ENCODE results near the gene PSMB5. TPM values are rescaled to one million over a fixed set of nuclear protein-coding genes. Genes with fewer than 3 reads are reported as not detected.

PSMB5 gene
- total RNA-seq, 4 donors from 2014 or later = 90.2 to 154 (median 113) TPM

GRCh38 chr14:23055147-23055550 lies 20.4 kb upstream of the PSMB5 start:
- no peak overlapping the region for H3K27ac ChIP-seq
- TF ChIP-seq, protein P1, sequence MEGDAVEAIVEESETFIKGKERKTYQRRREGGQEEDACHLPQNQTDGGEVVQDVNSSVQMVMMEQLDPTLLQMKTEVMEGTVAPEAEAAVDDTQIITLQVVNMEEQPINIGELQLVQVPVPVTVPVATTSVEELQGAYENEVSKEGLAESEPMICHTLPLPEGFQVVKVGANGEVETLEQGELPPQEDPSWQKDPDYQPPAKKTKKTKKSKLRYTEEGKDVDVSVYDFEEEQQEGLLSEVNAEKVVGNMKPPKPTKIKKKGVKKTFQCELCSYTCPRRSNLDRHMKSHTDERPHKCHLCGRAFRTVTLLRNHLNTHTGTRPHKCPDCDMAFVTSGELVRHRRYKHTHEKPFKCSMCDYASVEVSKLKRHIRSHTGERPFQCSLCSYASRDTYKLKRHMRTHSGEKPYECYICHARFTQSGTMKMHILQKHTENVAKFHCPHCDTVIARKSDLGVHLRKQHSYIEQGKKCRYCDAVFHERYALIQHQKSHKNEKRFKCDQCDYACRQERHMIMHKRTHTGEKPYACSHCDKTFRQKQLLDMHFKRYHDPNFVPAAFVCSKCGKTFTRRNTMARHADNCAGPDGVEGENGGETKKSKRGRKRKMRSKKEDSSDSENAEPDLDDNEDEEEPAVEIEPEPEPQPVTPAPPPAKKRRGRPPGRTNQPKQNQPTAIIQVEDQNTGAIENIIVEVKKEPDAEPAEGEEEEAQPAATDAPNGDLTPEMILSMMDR (IDR thresholded peaks at IDR 0.05) = no peak
- no peak for TF ChIP-seq POLR2A (IDR thresholded peaks at IDR 0.05)
- TF ChIP-seq EP300 (IDR thresholded peaks at IDR 0.05) = no peak
- H3K4me1 ChIP-seq = peaks cover 0 to 23% (median 7%) of the 10 kb centered on the region in 4 donors
- H3K36me3 ChIP-seq = peaks cover 0 to 16% (median 5%) of the 10 kb centered on the region in 3 donors
- H3K9me3 ChIP-seq = no peaks in the 10 kb centered on the region
- DNase-seq (ENCODE audit: low spot score in 2 of 2) = no peak
- no peaks in the 10 kb centered on the region for H3K27me3 ChIP-seq
- H3K4me3 ChIP-seq = no peak overlapping the region
- 94 to 97% methylated on average over 12 of the region's 12 CpGs for WGBS, 2 donors

DNA sequence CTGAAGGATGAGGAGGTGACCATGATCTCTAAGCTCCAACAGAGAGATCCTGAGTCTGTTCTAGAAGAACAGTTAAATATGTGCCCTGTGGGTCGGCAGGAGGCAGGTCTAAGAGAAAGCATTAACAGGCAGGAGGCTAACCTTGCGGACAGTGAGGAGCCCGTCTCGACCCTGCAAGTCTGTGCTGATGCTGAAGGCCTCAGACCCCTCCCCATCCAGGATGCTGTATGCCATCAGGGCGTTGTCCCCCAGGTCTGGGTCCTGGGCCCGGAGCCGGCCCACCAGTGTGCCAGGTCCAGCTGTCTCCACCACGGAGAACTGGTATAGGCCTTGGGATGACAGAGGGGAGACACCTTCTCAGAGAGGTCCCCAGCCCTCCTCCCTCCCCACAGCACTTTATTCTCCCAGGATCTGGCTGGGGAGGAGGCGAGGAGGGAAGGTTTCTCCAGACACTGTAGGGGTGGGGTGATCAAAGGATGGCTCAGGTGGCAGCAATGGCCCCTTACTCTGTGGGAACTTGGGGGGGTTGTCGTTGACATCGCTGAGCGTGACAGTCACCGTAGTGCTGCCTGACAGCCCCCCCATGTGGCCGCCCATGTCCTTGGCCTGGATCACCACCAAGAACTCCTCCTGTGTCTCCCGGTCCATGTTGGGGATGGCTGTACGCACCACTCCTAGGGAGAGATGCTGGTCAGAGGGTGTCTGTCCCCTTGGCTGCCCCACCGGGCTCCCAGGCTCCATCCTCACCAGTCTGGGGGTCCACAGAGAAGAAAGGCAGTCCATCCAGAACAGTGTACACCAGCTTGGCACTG lies 19.5 kb upstream of the PSMB5 start:
- TF ChIP-seq EP300 (IDR thresholded peaks at IDR 0.05) = no peak
- TF ChIP-seq, protein P1 (IDR thresholded peaks at IDR 0.05) = peak in 2 of 5 experiments; percentile 8 to 12
- DNase-seq (ENCODE audit: low spot score in 2 of 2) = no peak
- 70 to 90% methylated on average over 9 to 13 of the region's 17 CpGs for WGBS, 2 donors
- Histone ChIP-seq H3K4me1 (peaks cover 0 to 23% (median 7%) of the 10 kb centered on the region in 4 donors), H3K9me3 (no peaks in the 10 kb centered on the region), H3K4me3 (no peak overlapping the region), H3K27me3 (no peaks in the 10 kb centered on the region), H3K27ac (no peak overlapping the region), H3K36me3 (peaks cover 0 to 7% (median 3%) of the 10 kb centered on the region in 3 donors)

- DNase-seq (ENCODE audit: low spot score in 2 of 2) = no peak
- H3K27me3 ChIP-seq = no peaks in the 10 kb centered on the region
- H3K4me1 ChIP-seq = peaks cover 0 to 23% (median 7%) of the 10 kb centered on the region in 4 donors
- H3K36me3 ChIP-seq = no peaks in the 10 kb centered on the region
- no peak for TF ChIP-seq POLR2A (IDR thresholded peaks at IDR 0.05)
- TF ChIP-seq, protein P1 (IDR thresholded peaks at IDR 0.05) = no peak
- TF ChIP-seq EP300 (IDR thresholded peaks at IDR 0.05) = no peak
- no peaks in the 10 kb centered on the region for H3K9me3 ChIP-seq
- WGBS, 2 donors = 89 to 97% methylated on average over 10 of the region's 10 CpGs
- no peak overlapping the region for H3K27ac ChIP-seq
- H3K4me3 ChIP-seq = no peak overlapping the region
These were observed 18.7 kb upstream of the PSMB5 start for GRCh38 chr14:23053426-23053825.

- Histone ChIP-seq H3K4me3 (no peak overlapping the region), H3K36me3 (no peaks in the 10 kb centered on the region), H3K4me1 (peaks cover 0 to 17% (median 7%) of the 10 kb centered on the region in 4 donors), H3K27ac (no peak overlapping the region), H3K27me3 (no peaks in the 10 kb centered on the region), H3K9me3 (no peaks in the 10 kb centered on the region)
- DNase-seq (ENCODE audit: low spot score in 2 of 2) = no peak
- TF ChIP-seq EP300 (IDR thresholded peaks at IDR 0.05) (no peak), POLR2A (IDR thresholded peaks at IDR 0.05) (no peak)
- TF ChIP-seq, protein P1 (IDR thresholded peaks at IDR 0.05) = no peak
- 73 to 74% methylated on average over 3 of the region's 3 CpGs for WGBS, 2 donors
These were observed 18.0 kb upstream of the PSMB5 start for GRCh38 chr14:23052671-23053070.

GRCh38 chr14:23052182-23052623 lies 17.5 kb upstream of the PSMB5 start:
- Histone ChIP-seq H3K4me3 (no peak overlapping the region), H3K27ac (no peak overlapping the region), H3K4me1 (peaks cover 0 to 15% (median 7%) of the 10 kb centered on the region in 4 donors), H3K36me3 (no peaks in the 10 kb centered on the region), H3K27me3 (no peaks in the 10 kb centered on the region), H3K9me3 (no peaks in the 10 kb centered on the region)
- 61 to 63% methylated on average over 4 to 14 of the region's 14 CpGs for WGBS, 2 donors
- TF ChIP-seq, protein P1 (IDR thresholded peaks at IDR 0.05) = no peak
- TF ChIP-seq POLR2A (IDR thresholded peaks at IDR 0.05) (no peak), EP300 (IDR thresholded peaks at IDR 0.05) (no peak)
- DNase-seq (ENCODE audit: low spot score in 2 of 2) = no peak
